Adrenal gland (tissue), 5 donors: ENCODE measurements around the gene NUCKS1.

ENCODE experiments used
- POLR2A ChIP-seq, 2 donors: fragments of 450-650 bp; IDR thresholded peaks; one replicate each; pipeline ENCODE4 v1.6.1; 2017; ENCODE audit warnings: antibody characterized with exemption in 2 of 2, mild to moderate bottlenecking in 2 of 2, moderate library complexity in 1 of 2
- TF ChIP-seq, protein P1 (sequence below), 6 experiments: fragments of 450-650 bp in 4 of 6; fragments of 200-600 bp in 2 of 6; sonication (generic) in 1 of 6; IDR thresholded peaks; 1 replicate in 5 of 6; 2 replicates in 1 of 6; pipeline versions ENCODE4 v1.5.1 to v1.8.0; 2016 to 2021; ENCODE audit warnings: antibody characterized with exemption in 6 of 6, mild to moderate bottlenecking in 2 of 6, moderate library complexity in 1 of 6
- donor health status: DM: no; HTN: no; CAD: no.

DNA sequence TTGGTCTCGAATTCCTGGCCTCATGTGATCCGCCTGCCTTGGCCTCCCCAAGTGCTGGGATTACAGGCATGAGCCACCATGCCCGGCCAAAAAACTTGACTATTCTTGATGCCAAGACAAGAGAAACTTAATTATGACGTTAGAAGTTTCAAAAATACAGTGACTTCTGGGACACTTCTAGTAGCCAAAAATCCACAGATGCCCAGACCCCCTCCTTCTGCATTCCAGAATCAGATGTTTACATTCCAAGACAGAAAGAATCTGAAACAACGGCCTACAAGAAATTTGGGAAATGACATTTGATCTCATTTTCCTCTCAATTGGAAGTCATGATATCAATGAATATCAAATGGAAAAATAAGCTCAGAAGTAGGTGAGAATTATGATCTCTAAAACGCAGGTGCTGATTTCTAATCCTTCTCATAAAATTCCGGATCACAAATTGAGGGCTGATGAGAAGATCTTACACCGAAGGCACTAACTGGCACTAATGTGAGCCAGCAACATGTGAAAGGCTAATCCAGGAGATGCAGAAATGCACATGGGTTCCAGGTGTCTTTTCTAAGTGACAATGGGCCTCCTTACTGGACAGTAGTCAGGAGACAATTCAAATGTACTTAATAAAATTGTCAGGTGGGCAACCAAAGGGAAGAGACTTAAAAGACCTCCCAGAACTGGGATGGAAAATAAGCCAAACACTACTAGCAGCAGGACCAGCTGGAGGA lies 19.8 kb upstream of the NUCKS1 start:
- TF ChIP-seq, protein P1, sequence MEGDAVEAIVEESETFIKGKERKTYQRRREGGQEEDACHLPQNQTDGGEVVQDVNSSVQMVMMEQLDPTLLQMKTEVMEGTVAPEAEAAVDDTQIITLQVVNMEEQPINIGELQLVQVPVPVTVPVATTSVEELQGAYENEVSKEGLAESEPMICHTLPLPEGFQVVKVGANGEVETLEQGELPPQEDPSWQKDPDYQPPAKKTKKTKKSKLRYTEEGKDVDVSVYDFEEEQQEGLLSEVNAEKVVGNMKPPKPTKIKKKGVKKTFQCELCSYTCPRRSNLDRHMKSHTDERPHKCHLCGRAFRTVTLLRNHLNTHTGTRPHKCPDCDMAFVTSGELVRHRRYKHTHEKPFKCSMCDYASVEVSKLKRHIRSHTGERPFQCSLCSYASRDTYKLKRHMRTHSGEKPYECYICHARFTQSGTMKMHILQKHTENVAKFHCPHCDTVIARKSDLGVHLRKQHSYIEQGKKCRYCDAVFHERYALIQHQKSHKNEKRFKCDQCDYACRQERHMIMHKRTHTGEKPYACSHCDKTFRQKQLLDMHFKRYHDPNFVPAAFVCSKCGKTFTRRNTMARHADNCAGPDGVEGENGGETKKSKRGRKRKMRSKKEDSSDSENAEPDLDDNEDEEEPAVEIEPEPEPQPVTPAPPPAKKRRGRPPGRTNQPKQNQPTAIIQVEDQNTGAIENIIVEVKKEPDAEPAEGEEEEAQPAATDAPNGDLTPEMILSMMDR (IDR thresholded peaks at IDR 0.05), result no peak
- no peak for TF ChIP-seq POLR2A (IDR thresholded peaks at IDR 0.05)
